Mucosa of rectum (tissue), 2 donors: ENCODE measurements around the gene MTUS2.
"Not testable (repeated sequence)": the region's sequence is repeated elsewhere in the genome, so short reads cannot be mapped to it uniquely, and the experiment has no call there.

Experiments
- H3K27ac ChIP-seq, 2 donors: one replicate each; pipeline ENCODE4 v1.7.0; 2013; ENCODE audit warnings: inconsistent platforms in 2 of 2, low read depth in 2 of 2, low read length in 2 of 2
- H3K27me3 ChIP-seq, 2 donors: one replicate each; pipeline ENCODE4 v1.7.0; 2013; ENCODE audit warnings: low read length in 2 of 2; ENCODE audit not compliant: control insufficient read depth in 2 of 2, insufficient read depth in 2 of 2
- H3K36me3 ChIP-seq, 2 donors: one replicate each; pipeline ENCODE4 v1.7.0; 2013; ENCODE audit warnings: low read length in 2 of 2; ENCODE audit not compliant: control insufficient read depth in 2 of 2, insufficient read depth in 2 of 2
- H3K4me1 ChIP-seq, 2 donors: one replicate each; pipeline ENCODE4 v1.7.0; 2013; ENCODE audit warnings: low read length in 2 of 2, mild to moderate bottlenecking in 1 of 2; ENCODE audit not compliant: control insufficient read depth in 2 of 2, insufficient read depth in 2 of 2
- H3K4me3 ChIP-seq, 2 donors: one replicate each; pipeline ENCODE4 v1.7.0; 2013; ENCODE audit warnings: low read length in 2 of 2
- H3K9ac ChIP-seq, 2 donors: one replicate each; pipeline ENCODE4 v1.7.0; 2013; ENCODE audit warnings: low read length in 2 of 2, low read depth in 1 of 2, mild to moderate bottlenecking in 1 of 2
- H3K9me3 ChIP-seq, 2 donors: one replicate each; pipeline ENCODE4 v1.7.0; 2013; ENCODE audit warnings: low read length in 2 of 2; ENCODE audit not compliant: control insufficient read depth in 2 of 2
- donor health status: healthy.
- donor health status: Normal muscosa, but diverticular disease.

MTUS2 gene

DNA sequence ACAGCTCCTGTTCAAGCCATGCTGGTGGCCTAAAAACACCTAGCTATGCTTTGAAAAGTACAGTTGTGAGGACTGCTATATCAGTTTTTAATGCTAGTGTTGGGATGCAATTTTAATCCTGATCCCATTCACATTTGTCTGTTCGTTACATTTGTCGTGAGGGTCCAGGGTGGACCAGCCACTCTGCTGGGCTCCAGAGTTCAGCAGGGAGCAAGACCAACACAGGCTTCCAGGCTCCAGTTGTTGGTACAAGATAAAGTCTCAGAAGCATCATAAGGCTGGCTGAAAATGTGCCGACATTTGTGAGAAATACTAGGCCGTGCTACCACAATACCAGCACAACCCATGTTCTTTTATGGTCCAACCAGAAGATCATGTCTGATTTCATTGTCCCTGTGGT lies 564.7 kb downstream of the MTUS2 start:
- Histone ChIP-seq H3K9me3 (no peaks in the 10 kb centered on the region), H3K27me3 (no peaks in the 10 kb centered on the region), H3K36me3 (no peaks in the 10 kb centered on the region), H3K27ac (no peak overlapping the region), H3K4me1 (no peaks in the 10 kb centered on the region), H3K9ac (no peak overlapping the region), H3K4me3 (no peak overlapping the region)

DNA sequence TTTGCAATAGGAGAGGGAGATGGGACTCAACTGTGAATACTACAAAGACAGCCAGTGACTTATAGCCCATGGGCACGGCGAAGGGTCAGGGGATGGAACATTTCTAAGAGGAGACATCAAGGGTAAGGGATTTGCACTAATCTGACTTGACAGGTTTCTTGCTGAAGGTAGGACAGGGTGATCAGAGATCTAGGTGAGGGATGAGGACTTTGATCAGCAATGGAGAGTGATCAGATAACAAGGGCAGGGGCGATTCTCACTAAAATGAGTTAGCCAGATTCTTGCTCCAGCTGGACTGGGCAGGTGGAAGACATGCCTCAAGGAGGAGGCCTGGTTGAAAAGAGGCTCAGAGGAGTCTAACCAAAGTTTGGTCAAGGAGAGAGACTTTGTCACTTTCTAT lies 566.1 kb downstream of the MTUS2 start:
- no peaks in the 10 kb centered on the region for H3K27me3 ChIP-seq
- no peaks in the 10 kb centered on the region for H3K9me3 ChIP-seq
- no peak overlapping the region for H3K4me3 ChIP-seq
- no peaks in the 10 kb centered on the region for H3K4me1 ChIP-seq
- no peak overlapping the region for H3K9ac ChIP-seq
- no peak overlapping the region for H3K27ac ChIP-seq
- H3K36me3 ChIP-seq = no peaks in the 10 kb centered on the region

- H3K9ac ChIP-seq, H3K4me1 ChIP-seq, H3K27me3 ChIP-seq, H3K27ac ChIP-seq, H3K36me3 ChIP-seq, H3K4me3 ChIP-seq, H3K9me3 ChIP-seq: not testable (repeated sequence)
These were observed 570.5 kb downstream of the MTUS2 start for GRCh38 chr13:29390598-29390997.

DNA sequence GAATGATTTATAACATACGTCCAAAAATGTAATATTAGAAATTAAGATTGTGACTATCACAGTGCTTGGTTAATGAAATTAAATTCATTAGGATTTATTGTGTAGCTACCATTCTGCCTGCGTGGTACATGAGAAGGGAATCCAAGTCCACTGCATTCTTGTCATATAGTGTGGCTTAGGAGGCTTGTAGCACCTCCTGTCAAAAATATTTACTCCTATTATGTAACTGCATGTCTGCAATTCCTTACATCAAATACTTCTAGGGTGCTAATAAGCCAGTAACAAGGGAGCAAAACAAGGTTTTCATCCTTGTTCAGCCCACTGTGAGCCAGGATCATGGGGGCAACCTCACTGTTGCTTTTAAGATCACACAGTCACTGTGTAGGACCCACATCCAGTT lies 576.3 kb downstream of the MTUS2 start:
- H3K9ac ChIP-seq = no peak overlapping the region
- no peaks in the 10 kb centered on the region for H3K36me3 ChIP-seq
- H3K27ac ChIP-seq = no peak overlapping the region
- no peaks in the 10 kb centered on the region for H3K9me3 ChIP-seq
- peaks cover 2 to 3% of the 10 kb centered on the region in 2 donors for H3K27me3 ChIP-seq
- H3K4me3 ChIP-seq = no peak overlapping the region
- H3K4me1 ChIP-seq = no peaks in the 10 kb centered on the region

DNA sequence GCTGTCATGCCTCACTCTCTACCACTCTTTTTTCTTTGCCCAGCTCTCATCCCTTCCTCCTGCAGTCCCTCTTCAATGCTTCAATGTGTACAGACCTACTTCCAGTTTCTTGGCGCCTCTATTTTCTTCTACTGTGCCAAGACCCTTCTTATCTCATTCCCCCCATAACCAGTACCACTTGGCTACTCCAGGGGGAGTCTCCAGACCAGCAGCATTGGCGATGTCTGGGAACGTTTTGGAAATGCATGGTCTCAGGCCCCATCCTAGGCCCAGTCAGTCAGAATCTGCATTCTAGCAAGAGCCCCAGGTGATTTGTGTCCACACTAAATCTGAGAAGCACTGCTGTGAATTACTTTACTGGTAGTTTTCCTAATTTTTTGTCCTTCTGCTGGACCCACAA lies 577.1 kb downstream of the MTUS2 start:
- Histone ChIP-seq H3K4me1 (no peaks in the 10 kb centered on the region), H3K36me3 (no peaks in the 10 kb centered on the region), H3K4me3 (no peak overlapping the region), H3K9ac (no peak overlapping the region), H3K27me3 (peaks cover 1 to 2% of the 10 kb centered on the region in 2 donors), H3K27ac (no peak overlapping the region), H3K9me3 (no peaks in the 10 kb centered on the region)

DNA sequence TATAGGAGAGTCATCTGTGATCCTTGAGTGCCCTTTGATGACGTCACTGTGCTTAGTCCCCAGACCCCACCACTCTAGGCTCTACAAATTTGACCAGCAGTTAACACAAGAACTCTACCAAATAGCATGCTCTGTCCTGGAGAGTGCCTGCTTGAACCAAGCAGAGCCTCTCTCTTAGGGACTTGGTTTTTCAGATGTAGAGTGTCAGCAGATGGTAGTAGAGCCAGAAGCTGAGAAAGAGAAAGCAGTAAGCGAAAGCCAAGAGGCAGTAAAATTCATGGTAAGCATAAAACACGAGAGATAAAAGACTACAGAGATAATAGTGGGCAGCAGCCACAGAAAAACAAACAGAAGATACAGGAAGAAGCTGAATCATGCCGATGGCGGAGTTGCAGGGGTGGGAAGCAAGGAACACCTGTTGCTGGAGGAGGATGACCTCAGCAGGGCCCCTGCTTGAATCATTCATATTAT lies 582.1 kb downstream of the MTUS2 start:
- H3K36me3 ChIP-seq = no peaks in the 10 kb centered on the region
- no peak overlapping the region for H3K27ac ChIP-seq
- H3K9ac ChIP-seq = no peak overlapping the region
- no peak overlapping the region for H3K4me3 ChIP-seq
- no peaks in the 10 kb centered on the region for H3K27me3 ChIP-seq
- H3K9me3 ChIP-seq = no peaks in the 10 kb centered on the region
- H3K4me1 ChIP-seq = no peaks in the 10 kb centered on the region

- Histone ChIP-seq H3K9ac (no peak overlapping the region), H3K36me3 (no peaks in the 10 kb centered on the region), H3K4me1 (no peaks in the 10 kb centered on the region), H3K9me3 (no peaks in the 10 kb centered on the region), H3K27ac (no peak overlapping the region), H3K27me3 (no peaks in the 10 kb centered on the region), H3K4me3 (no peak overlapping the region)
These were observed 585.3 kb downstream of the MTUS2 start for GRCh38 chr13:29405401-29405800.

DNA sequence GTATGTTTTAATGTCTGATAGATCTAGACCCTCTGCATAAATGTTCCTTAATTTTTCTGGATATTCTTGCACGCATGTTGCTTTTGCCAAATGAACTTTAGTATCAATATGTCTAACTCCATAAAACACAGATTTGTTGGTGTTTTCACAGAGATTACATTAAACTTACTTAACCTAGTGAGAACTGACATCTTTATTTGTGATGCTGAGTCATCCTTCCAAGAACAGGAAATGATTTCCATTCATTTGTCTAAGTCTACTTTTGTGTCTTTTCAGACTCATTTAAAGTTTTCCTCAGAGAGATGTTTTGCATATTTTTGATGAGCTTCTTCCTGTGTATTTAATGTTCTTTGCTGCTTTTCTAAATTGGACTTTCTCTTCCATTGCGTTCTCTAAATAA lies 591.3 kb downstream of the MTUS2 start:
- H3K9me3 ChIP-seq = no peaks in the 10 kb centered on the region
- no peak overlapping the region for H3K9ac ChIP-seq
- H3K27me3 ChIP-seq = no peaks in the 10 kb centered on the region
- H3K4me1 ChIP-seq = no peaks in the 10 kb centered on the region
- H3K27ac ChIP-seq = no peak overlapping the region
- H3K36me3 ChIP-seq = no peaks in the 10 kb centered on the region
- H3K4me3 ChIP-seq = no peak overlapping the region

GRCh38 chr13:29418026-29418425 lies 597.9 kb downstream of the MTUS2 start:
- Histone ChIP-seq H3K36me3 (no peaks in the 10 kb centered on the region), H3K9ac (no peak overlapping the region), H3K27ac (no peak overlapping the region), H3K27me3 (peaks cover 0 to 3% of the 10 kb centered on the region in 2 donors), H3K4me3 (no peak overlapping the region), H3K4me1 (no peaks in the 10 kb centered on the region), H3K9me3 (no peaks in the 10 kb centered on the region)

GRCh38 chr13:29421118-29421517 lies 601.0 kb downstream of the MTUS2 start:
- no peak overlapping the region for H3K9ac ChIP-seq
- H3K27ac ChIP-seq = no peak overlapping the region
- H3K36me3 ChIP-seq = no peaks in the 10 kb centered on the region
- no peak overlapping the region for H3K4me3 ChIP-seq
- H3K4me1 ChIP-seq = no peaks in the 10 kb centered on the region
- no peaks in the 10 kb centered on the region for H3K9me3 ChIP-seq
- H3K27me3 ChIP-seq = peaks cover under 1 to 8% of the 10 kb centered on the region in 2 donors

DNA sequence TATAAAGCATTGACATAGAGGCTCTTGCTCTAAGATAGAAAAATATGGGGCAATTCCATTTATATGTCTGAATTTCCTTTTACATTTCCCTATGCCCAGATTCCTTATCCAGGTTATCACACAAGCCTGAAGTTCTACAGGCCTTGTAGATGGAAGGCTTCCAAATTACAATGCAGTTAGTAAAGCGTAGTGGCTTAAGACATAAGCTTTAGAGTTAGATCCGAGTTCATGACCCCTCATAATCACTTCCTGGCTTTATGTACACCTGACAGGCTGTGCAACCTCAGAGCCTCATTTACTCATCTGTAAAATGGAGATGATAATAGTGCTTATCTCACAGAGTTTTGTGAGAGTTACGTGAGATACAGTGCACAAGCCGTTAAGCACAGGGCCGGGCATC lies 601.9 kb downstream of the MTUS2 start:
- Histone ChIP-seq H3K27me3 (peaks cover 6 to 16% of the 10 kb centered on the region in 2 donors), H3K36me3 (no peaks in the 10 kb centered on the region), H3K4me3 (no peak overlapping the region), H3K9ac (no peak overlapping the region), H3K27ac (no peak overlapping the region), H3K9me3 (no peaks in the 10 kb centered on the region), H3K4me1 (no peaks in the 10 kb centered on the region)
